HepG2 (cell line): Measurements from ENCODE around the gene TIMM44.
A peak's percentile ranks its signal among the peaks of the same experiment; 100 is the strongest.

ENCODE experiments used
- BHLHE40 ChIP-seq: IDR thresholded peaks from 2 replicates; pipeline ENCODE4 v1.6.1; 2011; ENCODE audit warnings: low read length, improper control_type of control experiment
- GABPB1 ChIP-seq: IDR thresholded peaks from 2 replicates; pipeline ENCODE4 v1.6.1; 2016; ENCODE audit warnings: mild to moderate bottlenecking, missing genetic modification reagents, moderate library complexity, missing compliant biosample characterization
- POLR2A ChIP-seq, 2 experiments: IDR thresholded peaks; 2 replicates each; pipeline ENCODE4 v1.6.1; 2011; ENCODE audit warnings: low read depth in 2 of 2, low read length in 2 of 2, mild to moderate bottlenecking in 1 of 2, moderate library complexity in 1 of 2; ENCODE audit not compliant: insufficient read depth in 1 of 2
- RBFOX2 ChIP-seq: fragments of 200-400 bp; formaldehyde crosslinking; IDR thresholded peaks from 2 replicates; pipeline ENCODE4 v1.6.1; 2017; ENCODE audit warnings: low read depth, mild to moderate bottlenecking, low read length
- SALL1 ChIP-seq: sonication (generic); formaldehyde crosslinking; IDR thresholded peaks from 2 replicates; pipeline ENCODE4 v1.8.0; 2022; ENCODE audit warnings: mild to moderate bottlenecking, missing genetic modification reagents
- SP2 ChIP-seq: sonication (generic); formaldehyde crosslinking; IDR thresholded peaks from 2 replicates; pipeline ENCODE4 v1.5.1; 2020; ENCODE audit warnings: mild to moderate bottlenecking, missing genetic modification reagents
- ZNF30 ChIP-seq: sonication (generic); formaldehyde crosslinking; IDR thresholded peaks from 2 replicates; pipeline ENCODE4 v1.5.0; 2020; ENCODE audit warnings: mild to moderate bottlenecking, missing genetic modification reagents
- ZNF510 ChIP-seq: sonication (generic); formaldehyde crosslinking; IDR thresholded peaks from 2 replicates; pipeline ENCODE4 v1.4.0; 2020; ENCODE audit warnings: low read depth, mild to moderate bottlenecking, missing genetic modification reagents
- ZNF530 ChIP-seq: sonication (generic); formaldehyde crosslinking; IDR thresholded peaks from 2 replicates; pipeline ENCODE4 v1.5.0; 2020; ENCODE audit warnings: low read depth, mild to moderate bottlenecking, missing genetic modification reagents
- TF ChIP-seq, protein P1 (sequence below): sonication (generic); formaldehyde crosslinking; IDR thresholded peaks from 2 replicates; pipeline ENCODE4 v1.5.0; 2020; ENCODE audit warnings: mild to moderate bottlenecking, missing genetic modification reagents, moderate library complexity
- TF ChIP-seq, protein P2 (sequence below): IDR thresholded peaks from 2 replicates; pipeline ENCODE4 v1.6.1; 2012; ENCODE audit warnings: low read length, improper control_type of control experiment
- TF ChIP-seq, protein P3 (sequence below), 2 experiments: IDR thresholded peaks; 2 replicates each; pipeline ENCODE4 v1.6.1; 2011 to 2012; ENCODE audit warnings: low read length in 2 of 2, borderline replicate concordance in 1 of 2, low read depth in 1 of 2, mild to moderate bottlenecking in 1 of 2, moderate library complexity in 1 of 2
- TF ChIP-seq, protein P4 (sequence below), 2 experiments: fragments of 450-650 bp in 1 of 2; sonication (generic) in 1 of 2; formaldehyde crosslinking in 1 of 2; IDR thresholded peaks; 2 replicates each; pipeline versions ENCODE4 v1.6.1 to v1.8.0; 2016 to 2022; ENCODE audit warnings: antibody characterized with exemption in 1 of 2, mild to moderate bottlenecking in 1 of 2, missing genetic modification reagents in 1 of 2
- TF ChIP-seq, protein P5 (sequence below): sonication (generic); formaldehyde crosslinking; IDR thresholded peaks from 2 replicates; pipeline ENCODE4 v1.5.1; 2020; ENCODE audit warnings: mild to moderate bottlenecking, missing genetic modification reagents, moderate library complexity

DNA sequence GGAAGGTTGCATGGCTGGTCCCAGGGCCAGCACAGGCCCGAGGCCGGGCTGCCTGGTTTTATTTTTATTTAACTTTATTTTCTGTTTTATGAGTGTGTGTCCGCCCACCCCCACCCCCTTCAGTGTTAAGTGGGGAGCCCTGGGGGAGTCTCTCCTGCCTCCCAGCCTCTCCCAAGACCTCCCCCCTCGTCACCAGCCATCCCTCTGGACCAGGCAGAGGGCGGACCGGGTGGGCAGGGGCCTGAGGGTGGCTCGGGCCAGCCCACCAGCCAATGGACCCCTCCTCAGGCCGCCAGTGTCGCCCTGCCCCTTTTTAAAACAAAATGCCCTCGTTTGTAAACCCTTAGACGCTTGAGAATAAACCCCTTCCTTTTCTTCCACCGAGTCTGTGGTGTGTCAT is 29.4 kb downstream of the TIMM44 start:
- TF ChIP-seq, protein P1, sequence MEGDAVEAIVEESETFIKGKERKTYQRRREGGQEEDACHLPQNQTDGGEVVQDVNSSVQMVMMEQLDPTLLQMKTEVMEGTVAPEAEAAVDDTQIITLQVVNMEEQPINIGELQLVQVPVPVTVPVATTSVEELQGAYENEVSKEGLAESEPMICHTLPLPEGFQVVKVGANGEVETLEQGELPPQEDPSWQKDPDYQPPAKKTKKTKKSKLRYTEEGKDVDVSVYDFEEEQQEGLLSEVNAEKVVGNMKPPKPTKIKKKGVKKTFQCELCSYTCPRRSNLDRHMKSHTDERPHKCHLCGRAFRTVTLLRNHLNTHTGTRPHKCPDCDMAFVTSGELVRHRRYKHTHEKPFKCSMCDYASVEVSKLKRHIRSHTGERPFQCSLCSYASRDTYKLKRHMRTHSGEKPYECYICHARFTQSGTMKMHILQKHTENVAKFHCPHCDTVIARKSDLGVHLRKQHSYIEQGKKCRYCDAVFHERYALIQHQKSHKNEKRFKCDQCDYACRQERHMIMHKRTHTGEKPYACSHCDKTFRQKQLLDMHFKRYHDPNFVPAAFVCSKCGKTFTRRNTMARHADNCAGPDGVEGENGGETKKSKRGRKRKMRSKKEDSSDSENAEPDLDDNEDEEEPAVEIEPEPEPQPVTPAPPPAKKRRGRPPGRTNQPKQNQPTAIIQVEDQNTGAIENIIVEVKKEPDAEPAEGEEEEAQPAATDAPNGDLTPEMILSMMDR: no peak
- TF ChIP-seq RBFOX2: 0 out of 2 replicates have a peak, but pooled peaks have one; percentile 14
- TF ChIP-seq POLR2A (IDR thresholded peaks at IDR 0.05; ENCODE audit: insufficient read depth in 1 of 2, low read depth in 2 of 2, low read length in 2 of 2): no peak
- TF ChIP-seq, protein P2, sequence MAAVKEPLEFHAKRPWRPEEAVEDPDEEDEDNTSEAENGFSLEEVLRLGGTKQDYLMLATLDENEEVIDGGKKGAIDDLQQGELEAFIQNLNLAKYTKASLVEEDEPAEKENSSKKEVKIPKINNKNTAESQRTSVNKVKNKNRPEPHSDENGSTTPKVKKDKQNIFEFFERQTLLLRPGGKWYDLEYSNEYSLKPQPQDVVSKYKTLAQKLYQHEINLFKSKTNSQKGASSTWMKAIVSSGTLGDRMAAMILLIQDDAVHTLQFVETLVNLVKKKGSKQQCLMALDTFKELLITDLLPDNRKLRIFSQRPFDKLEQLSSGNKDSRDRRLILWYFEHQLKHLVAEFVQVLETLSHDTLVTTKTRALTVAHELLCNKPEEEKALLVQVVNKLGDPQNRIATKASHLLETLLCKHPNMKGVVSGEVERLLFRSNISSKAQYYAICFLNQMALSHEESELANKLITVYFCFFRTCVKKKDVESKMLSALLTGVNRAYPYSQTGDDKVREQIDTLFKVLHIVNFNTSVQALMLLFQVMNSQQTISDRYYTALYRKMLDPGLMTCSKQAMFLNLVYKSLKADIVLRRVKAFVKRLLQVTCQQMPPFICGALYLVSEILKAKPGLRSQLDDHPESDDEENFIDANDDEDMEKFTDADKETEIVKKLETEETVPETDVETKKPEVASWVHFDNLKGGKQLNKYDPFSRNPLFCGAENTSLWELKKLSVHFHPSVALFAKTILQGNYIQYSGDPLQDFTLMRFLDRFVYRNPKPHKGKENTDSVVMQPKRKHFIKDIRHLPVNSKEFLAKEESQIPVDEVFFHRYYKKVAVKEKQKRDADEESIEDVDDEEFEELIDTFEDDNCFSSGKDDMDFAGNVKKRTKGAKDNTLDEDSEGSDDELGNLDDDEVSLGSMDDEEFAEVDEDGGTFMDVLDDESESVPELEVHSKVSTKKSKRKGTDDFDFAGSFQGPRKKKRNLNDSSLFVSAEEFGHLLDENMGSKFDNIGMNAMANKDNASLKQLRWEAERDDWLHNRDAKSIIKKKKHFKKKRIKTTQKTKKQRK: no peak
- TF ChIP-seq, protein P3, sequence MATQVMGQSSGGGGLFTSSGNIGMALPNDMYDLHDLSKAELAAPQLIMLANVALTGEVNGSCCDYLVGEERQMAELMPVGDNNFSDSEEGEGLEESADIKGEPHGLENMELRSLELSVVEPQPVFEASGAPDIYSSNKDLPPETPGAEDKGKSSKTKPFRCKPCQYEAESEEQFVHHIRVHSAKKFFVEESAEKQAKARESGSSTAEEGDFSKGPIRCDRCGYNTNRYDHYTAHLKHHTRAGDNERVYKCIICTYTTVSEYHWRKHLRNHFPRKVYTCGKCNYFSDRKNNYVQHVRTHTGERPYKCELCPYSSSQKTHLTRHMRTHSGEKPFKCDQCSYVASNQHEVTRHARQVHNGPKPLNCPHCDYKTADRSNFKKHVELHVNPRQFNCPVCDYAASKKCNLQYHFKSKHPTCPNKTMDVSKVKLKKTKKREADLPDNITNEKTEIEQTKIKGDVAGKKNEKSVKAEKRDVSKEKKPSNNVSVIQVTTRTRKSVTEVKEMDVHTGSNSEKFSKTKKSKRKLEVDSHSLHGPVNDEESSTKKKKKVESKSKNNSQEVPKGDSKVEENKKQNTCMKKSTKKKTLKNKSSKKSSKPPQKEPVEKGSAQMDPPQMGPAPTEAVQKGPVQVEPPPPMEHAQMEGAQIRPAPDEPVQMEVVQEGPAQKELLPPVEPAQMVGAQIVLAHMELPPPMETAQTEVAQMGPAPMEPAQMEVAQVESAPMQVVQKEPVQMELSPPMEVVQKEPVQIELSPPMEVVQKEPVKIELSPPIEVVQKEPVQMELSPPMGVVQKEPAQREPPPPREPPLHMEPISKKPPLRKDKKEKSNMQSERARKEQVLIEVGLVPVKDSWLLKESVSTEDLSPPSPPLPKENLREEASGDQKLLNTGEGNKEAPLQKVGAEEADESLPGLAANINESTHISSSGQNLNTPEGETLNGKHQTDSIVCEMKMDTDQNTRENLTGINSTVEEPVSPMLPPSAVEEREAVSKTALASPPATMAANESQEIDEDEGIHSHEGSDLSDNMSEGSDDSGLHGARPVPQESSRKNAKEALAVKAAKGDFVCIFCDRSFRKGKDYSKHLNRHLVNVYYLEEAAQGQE (IDR thresholded peaks at IDR 0.05; ENCODE audit: borderline replicate concordance in 1 of 2, low read depth in 1 of 2, low read length in 2 of 2): no peak
- no peak for TF ChIP-seq ZNF510 (CRISPR knock-in tag)
- no peak for TF ChIP-seq SP2 (CRISPR knock-in tag)
- TF ChIP-seq, protein P4, sequence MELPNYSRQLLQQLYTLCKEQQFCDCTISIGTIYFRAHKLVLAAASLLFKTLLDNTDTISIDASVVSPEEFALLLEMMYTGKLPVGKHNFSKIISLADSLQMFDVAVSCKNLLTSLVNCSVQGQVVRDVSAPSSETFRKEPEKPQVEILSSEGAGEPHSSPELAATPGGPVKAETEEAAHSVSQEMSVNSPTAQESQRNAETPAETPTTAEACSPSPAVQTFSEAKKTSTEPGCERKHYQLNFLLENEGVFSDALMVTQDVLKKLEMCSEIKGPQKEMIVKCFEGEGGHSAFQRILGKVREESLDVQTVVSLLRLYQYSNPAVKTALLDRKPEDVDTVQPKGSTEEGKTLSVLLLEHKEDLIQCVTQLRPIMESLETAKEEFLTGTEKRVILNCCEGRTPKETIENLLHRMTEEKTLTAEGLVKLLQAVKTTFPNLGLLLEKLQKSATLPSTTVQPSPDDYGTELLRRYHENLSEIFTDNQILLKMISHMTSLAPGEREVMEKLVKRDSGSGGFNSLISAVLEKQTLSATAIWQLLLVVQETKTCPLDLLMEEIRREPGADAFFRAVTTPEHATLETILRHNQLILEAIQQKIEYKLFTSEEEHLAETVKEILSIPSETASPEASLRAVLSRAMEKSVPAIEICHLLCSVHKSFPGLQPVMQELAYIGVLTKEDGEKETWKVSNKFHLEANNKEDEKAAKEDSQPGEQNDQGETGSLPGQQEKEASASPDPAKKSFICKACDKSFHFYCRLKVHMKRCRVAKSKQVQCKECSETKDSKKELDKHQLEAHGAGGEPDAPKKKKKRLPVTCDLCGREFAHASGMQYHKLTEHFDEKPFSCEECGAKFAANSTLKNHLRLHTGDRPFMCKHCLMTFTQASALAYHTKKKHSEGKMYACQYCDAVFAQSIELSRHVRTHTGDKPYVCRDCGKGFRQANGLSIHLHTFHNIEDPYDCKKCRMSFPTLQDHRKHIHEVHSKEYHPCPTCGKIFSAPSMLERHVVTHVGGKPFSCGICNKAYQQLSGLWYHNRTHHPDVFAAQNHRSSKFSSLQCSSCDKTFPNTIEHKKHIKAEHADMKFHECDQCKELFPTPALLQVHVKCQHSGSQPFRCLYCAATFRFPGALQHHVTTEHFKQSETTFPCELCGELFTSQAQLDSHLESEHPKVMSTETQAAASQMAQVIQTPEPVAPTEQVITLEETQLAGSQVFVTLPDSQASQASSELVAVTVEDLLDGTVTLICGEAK (IDR thresholded peaks at IDR 0.05): no peak
- TF ChIP-seq, protein P4 (CRISPR knock-in tag; IDR thresholded peaks at IDR 0.05): no peak
- no peak for TF ChIP-seq BHLHE40
- TF ChIP-seq ZNF30 (CRISPR knock-in tag): no peak
- TF ChIP-seq SALL1 (CRISPR knock-in tag): no peak
- TF ChIP-seq, protein P5, sequence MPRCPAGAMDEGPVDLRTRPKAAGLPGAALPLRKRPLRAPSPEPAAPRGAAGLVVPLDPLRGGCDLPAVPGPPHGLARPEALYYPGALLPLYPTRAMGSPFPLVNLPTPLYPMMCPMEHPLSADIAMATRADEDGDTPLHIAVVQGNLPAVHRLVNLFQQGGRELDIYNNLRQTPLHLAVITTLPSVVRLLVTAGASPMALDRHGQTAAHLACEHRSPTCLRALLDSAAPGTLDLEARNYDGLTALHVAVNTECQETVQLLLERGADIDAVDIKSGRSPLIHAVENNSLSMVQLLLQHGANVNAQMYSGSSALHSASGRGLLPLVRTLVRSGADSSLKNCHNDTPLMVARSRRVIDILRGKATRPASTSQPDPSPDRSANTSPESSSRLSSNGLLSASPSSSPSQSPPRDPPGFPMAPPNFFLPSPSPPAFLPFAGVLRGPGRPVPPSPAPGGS (CRISPR knock-in tag): no peak
- no peak for TF ChIP-seq GABPB1 (CRISPR knock-in tag)
- TF ChIP-seq ZNF530 (CRISPR knock-in tag): no peak
